GM21390 (cell line): ENCODE data around the gene MYL5.
"Not testable (repeated sequence)": the region's sequence is repeated elsewhere in the genome, so short reads cannot be mapped to it uniquely, and the experiment has no call there.

Experiments
- ATAC-seq: cut with Tn5 transposase; IDR thresholded peaks from one replicate; pipeline ENCODE4 v1.9.1; 2021; ENCODE audit not compliant: unreplicated experiment

MYL5 gene

DNA sequence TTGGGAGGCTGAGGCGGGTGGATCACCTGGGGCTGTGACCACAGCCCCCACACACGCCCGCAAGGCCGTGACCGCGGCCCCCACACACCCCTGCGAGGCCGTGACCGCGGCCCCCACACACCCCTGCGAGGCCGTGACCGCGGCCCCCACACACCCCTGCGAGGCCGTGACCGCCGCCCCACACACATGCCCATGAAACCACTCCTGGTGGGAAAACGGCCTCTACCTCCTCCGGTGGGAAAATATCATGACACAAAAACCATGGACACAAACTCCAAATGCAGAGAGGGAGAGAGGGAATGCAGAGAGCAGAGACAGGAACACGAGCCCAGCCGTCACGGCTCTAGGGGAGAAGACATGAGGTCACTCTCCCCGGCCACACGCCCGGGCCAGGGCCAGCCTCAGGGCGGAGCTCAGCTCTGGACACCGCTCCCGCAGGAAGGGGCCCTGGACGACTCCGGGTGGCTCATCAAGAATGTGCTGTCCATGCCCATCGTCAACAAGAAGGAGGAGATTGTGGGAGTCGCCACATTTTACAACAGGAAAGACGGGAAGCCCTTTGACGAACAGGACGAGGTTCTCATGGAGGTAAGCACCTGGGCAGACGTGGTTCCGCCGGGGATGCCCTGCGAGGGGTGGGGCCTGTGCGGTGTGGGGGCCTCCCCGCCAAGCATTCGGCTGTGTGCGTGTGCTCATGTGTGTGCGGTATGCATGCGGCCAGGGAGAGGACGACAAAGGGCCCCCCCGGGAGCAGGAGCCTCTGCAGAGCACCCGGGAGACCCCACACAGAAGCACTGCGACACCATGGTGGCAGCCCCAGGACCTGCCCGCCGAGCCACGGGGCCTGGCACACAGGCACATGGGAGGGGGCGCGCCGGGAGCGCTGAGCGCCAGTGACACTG lies 17.7 kb upstream of the MYL5 start:
- ATAC-seq = no peak

- no peak for ATAC-seq
Measured at GRCh38 chr4:657338-657833, 17.0 kb upstream of the MYL5 start.

GRCh38 chr4:657834-658667 lies 16.3 kb upstream of the MYL5 start:
- no peak for ATAC-seq

- ATAC-seq = no peak
Measured at GRCh38 chr4:658681-659667, 15.4 kb upstream of the MYL5 start.

GRCh38 chr4:659851-660250 lies 14.5 kb upstream of the MYL5 start:
- no peak for ATAC-seq

- ATAC-seq = no peak
Measured at GRCh38 chr4:660401-660800, 13.9 kb upstream of the MYL5 start.

GRCh38 chr4:661231-661630 lies 13.1 kb upstream of the MYL5 start:
- ATAC-seq = no peak

- no peak for ATAC-seq
Measured at GRCh38 chr4:661881-662761, 12.2 kb upstream of the MYL5 start.

GRCh38 chr4:663046-663437 lies 11.3 kb upstream of the MYL5 start:
- ATAC-seq = peak; percentile 8

DNA sequence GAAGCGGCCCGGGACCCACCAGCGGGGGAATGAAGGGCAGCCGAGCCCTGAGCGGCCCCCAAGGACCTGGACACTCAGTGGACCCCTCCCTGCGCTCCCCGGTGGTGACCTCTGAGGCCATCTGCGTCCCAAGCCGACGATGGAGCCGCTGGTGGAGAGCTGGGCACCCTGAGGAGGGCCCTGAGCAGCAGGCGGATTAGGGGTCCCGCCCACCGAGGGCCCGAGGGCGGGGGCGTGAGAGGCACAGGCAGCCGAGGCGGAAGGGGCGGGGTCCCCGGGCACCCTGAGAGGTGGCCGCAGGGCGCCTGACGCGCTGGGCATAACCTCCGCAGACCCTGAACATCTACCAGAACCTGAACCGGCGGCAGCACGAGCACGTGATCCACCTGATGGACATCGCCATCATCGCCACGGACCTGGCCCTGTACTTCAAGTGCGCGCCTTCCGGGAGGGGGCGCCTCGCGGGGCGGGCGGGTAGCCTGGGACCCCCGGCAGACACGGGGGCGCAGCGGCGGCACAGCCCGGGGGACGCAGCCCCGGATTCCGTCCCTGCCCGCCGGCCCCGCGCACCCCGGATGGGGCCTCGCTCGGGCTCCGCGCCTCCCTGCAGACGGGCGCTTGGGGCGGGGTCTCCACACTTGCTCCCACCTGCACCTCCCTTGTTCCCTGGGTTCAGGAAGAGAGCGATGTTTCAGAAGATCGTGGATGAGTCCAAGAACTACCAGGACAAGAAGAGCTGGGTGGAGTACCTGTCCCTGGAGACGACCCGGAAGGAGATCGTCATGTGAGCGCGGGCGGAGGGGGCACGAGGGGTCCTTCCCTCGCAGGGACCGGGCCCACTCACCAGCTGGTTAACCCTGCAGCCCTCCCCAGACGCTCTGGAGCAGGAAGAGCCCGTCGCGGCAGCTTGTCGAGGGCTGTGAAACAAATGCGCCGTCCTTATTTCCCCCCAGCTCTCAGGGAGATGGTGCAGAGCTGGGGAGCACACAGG lies 10.6 kb upstream of the MYL5 start:
- ATAC-seq = peak; percentile 79

- no peak for ATAC-seq
Measured at GRCh38 chr4:664713-665231, 9.6 kb upstream of the MYL5 start.

DNA sequence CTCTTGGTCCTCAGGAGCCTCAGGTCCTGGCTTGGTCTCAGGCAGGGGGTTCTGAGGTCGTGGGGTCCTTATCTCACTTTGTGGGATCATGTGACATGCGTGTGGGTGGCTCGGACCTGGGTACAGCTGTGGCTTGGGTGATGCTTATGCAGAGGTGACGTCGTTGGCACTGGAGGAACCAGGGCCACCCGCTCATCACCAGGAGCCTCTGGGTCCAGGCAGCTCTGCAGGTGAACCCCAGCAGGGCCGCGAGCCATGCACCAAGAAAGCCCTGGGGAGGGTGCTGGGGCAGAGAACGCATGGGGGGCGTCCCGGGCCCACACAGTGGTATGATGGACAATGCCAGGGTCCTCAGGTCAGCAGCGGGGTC lies 9.0 kb upstream of the MYL5 start:
- no peak for ATAC-seq

- ATAC-seq = no peak
Measured at GRCh38 chr4:665751-666435, 8.4 kb upstream of the MYL5 start.

GRCh38 chr4:666436-666810 lies 7.9 kb upstream of the MYL5 start:
- ATAC-seq = no peak

DNA sequence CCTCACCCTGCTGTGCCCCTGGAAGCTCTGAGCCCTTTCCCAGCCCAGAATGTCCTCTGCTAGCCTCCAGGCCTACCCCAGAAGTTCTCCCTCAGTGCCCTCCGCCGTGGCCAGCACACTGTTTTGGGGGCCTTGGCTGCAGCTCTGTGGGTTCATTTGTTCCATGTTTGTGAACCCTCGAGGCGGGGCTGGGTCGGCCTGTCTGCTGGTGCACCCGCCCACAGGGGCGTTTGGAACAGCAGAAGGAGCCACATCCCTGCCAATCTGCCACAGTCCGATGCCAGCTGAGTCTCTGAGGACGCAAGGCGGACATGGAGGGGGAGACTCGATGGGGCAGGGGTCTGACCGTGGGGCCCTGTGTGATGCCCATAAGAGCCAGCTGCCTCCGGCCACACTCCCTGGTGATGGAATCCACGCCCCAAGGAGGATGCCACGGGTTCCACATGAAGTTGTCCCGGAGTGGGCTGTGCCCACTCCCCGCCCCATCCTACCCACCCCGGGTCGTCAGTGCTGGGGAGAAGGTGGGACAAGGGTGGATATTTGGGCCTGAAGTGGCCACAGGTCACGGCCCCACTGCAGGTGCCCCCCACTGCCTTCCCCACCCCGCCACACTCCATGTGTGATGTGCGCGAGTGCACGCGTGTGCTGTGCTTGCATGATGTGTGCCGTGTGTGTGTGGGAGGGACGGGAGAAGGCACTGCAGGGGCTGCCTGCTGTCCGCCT lies 7.4 kb upstream of the MYL5 start:
- ATAC-seq = no peak

- no peak for ATAC-seq
Measured at GRCh38 chr4:667545-667925, 6.8 kb upstream of the MYL5 start.

- ATAC-seq = not testable (repeated sequence)
Measured at GRCh38 chr4:668219-668618, 6.1 kb upstream of the MYL5 start.
